Lower leg skin (tissue), 3 donors: ENCODE results near the gene RUFY4.

Experiments
- CTCF ChIP-seq, 3 donors: fragments of 450-650 bp; IDR thresholded peaks; one replicate each; pipeline ENCODE4 v1.5.1; 2016; ENCODE audit warnings: antibody characterized with exemption in 3 of 3, mild to moderate bottlenecking in 3 of 3, moderate library complexity in 2 of 3
- POLR2A ChIP-seq, 2 donors: fragments of 450-650 bp; IDR thresholded peaks; one replicate each; pipeline ENCODE4 v1.6.1; 2016 to 2017; ENCODE audit warnings: antibody characterized with exemption in 2 of 2, mild to moderate bottlenecking in 1 of 2, moderate library complexity in 1 of 2

DNA sequence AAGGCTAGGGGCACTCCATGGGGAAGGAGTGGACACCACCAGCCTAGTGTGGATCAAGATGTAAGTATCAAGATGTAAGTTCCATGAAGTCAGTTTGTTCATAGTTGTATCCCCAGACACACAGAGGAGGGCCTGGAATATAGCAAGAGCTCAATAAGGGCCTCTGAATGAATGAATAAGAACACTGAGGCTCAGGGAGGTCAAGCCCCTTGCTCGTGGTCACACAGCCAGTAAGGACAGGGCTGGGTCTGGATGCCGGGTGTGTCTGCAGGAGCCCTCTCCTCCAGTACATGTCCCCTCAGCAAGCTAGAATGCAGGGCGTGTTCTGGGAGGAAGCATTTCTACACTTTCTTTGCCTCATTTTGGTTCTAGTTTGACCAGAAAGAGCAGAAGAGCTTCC lies 2.9 kb downstream of the RUFY4 start:
- TF ChIP-seq POLR2A (IDR thresholded peaks at IDR 0.05) (no peak), CTCF (IDR thresholded peaks at IDR 0.05) (no peak)
